ENCODE measurements around the gene PPIP5K1.
"Not testable (repeated sequence)": the region's sequence is repeated elsewhere in the genome, so short reads cannot be mapped to it uniquely, and the experiment has no call there.

GRCh38 chr15:43626937-43627336 lies 36.9 kb upstream of the PPIP5K1 start:
- TF ChIP-seq CTCF (conservative IDR thresholded peaks at IDR 0.05; ENCODE audit: low read length); EZH2phosphoT487 (IDR thresholded peaks at IDR 0.05; ENCODE audit: borderline replicate concordance, low read depth, low read length): not testable (repeated sequence)
